ENCODE measurements around the gene OR5V1.

DNA sequence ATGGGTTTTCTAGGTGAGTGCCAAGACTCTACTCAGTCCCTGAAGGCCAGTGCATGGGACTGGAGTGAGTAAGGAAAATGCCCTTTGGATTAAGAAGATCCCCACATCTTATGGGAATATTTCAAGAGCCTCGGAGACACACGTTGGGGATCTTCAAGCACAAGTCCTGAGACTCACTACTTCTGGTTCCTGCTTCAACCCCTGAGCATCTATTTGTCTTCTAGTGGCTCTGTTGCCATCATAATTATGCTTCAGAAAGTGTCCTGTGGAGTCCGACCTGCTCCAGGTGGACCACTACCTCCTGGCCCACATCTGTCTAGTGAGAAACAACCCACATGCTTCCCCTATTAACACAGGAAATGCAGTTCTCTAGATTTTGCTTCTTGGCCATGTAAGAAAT, at the start of gene OR5V1:
- TF ChIP-seq, protein P1, sequence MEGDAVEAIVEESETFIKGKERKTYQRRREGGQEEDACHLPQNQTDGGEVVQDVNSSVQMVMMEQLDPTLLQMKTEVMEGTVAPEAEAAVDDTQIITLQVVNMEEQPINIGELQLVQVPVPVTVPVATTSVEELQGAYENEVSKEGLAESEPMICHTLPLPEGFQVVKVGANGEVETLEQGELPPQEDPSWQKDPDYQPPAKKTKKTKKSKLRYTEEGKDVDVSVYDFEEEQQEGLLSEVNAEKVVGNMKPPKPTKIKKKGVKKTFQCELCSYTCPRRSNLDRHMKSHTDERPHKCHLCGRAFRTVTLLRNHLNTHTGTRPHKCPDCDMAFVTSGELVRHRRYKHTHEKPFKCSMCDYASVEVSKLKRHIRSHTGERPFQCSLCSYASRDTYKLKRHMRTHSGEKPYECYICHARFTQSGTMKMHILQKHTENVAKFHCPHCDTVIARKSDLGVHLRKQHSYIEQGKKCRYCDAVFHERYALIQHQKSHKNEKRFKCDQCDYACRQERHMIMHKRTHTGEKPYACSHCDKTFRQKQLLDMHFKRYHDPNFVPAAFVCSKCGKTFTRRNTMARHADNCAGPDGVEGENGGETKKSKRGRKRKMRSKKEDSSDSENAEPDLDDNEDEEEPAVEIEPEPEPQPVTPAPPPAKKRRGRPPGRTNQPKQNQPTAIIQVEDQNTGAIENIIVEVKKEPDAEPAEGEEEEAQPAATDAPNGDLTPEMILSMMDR (IDR thresholded peaks at IDR 0.05) = no peak
- TF ChIP-seq POLR2A (IDR thresholded peaks at IDR 0.05) = no peak
